OCI-LY7 (cell line): ENCODE results near the gene OR10D3. TPM values are rescaled to one million over a fixed set of nuclear protein-coding genes. Genes with fewer than 3 reads are reported as not detected.
"Not testable (repeated sequence)": the region's sequence is repeated elsewhere in the genome, so short reads cannot be mapped to it uniquely, and the experiment has no call there.

Experiments
- BruUV-seq: library from RNA; stranded (reverse); fragments of 400-500 nt; replicated peaks from 2 replicates; lab custom pipeline; 2021; lab: Mats Ljungman, UMichigan
- CTCF ChIA-PET: fragments of 300-600 bp; sonication (Branson Sonifier 250); formaldehyde crosslinking; loops from one replicate; lab custom pipeline; 2022; ENCODE audit warnings: antibody characterized with exemption; ENCODE audit not compliant: unreplicated experiment; lab: Charles Lee
- POLR2A ChIA-PET: fragments of 300-600 bp; sonication (Branson Sonifier 250); formaldehyde crosslinking; loops from one replicate; lab custom pipeline; 2022; ENCODE audit warnings: antibody characterized with exemption; lab: Charles Lee
- DNase-seq: peaks from one replicate; pipeline ENCODE4 v3.0.0-alpha.2; 2015; ENCODE audit warnings: low spot score
- H2AFZ ChIP-seq: fragments of 200-600 bp; sonication (generic), shearing (Covaris generic); 2 replicates; pipeline ENCODE4 v1.6.1; 2014; ENCODE audit warnings: mild to moderate bottlenecking, antibody characterized with exemption, low read length, moderate library complexity
- H3K27ac ChIP-seq: fragments of 200-600 bp; sonication (generic); 2 replicates; pipeline ENCODE4 v1.5.1; 2014; ENCODE audit warnings: mixed run types, low read depth, mild to moderate bottlenecking, moderate library complexity, low read length, inconsistent platforms; ENCODE audit not compliant: poor library complexity, severe bottlenecking
- H3K36me3 ChIP-seq: fragments of 200-600 bp; sonication (generic); 2 replicates; pipeline ENCODE4 v1.6.1; 2014; ENCODE audit warnings: mild to moderate bottlenecking, antibody characterized with exemption, low read length, moderate library complexity, mixed read lengths; ENCODE audit not compliant: insufficient read depth
- H3K4me1 ChIP-seq: fragments of 200-600 bp; sonication (generic); 2 replicates; pipeline ENCODE4 v1.5.1; 2014; ENCODE audit warnings: mild to moderate bottlenecking, low read length; ENCODE audit not compliant: insufficient read depth, poor library complexity, severe bottlenecking
- H3K4me2 ChIP-seq: fragments of 200-600 bp; sonication (generic); 2 replicates; pipeline ENCODE4 v1.6.1; 2014; ENCODE audit warnings: mild to moderate bottlenecking, low read length
- H3K4me3 ChIP-seq: fragments of 200-600 bp; sonication (generic); 2 replicates; pipeline ENCODE4 v1.5.1; 2014; ENCODE audit warnings: mild to moderate bottlenecking, low read depth, low read length; ENCODE audit not compliant: poor library complexity, severe bottlenecking
- H3K79me2 ChIP-seq: fragments of 200-600 bp; sonication (generic); 2 replicates; pipeline ENCODE4 v1.6.1; 2016; ENCODE audit warnings: low read depth, mild to moderate bottlenecking, low read length, moderate library complexity, mixed read lengths; ENCODE audit not compliant: insufficient read depth
- H3K9me2 ChIP-seq: fragments of 200-600 bp; sonication (generic); 2 replicates; pipeline ENCODE4 v1.6.1; 2016; ENCODE audit warnings: mild to moderate bottlenecking, low read length, mixed read lengths; ENCODE audit not compliant: insufficient read depth
- H3K9me3 ChIP-seq: fragments of 200-600 bp; sonication (generic); 2 replicates; pipeline ENCODE4 v1.6.1; 2014; ENCODE audit warnings: mild to moderate bottlenecking, mixed run types, low read length, mixed read lengths
- H4K20me1 ChIP-seq: fragments of 200-600 bp; sonication (generic); 2 replicates; pipeline ENCODE4 v1.6.1; 2014; ENCODE audit warnings: mild to moderate bottlenecking, antibody characterized with exemption, low read length, moderate library complexity, mixed read lengths; ENCODE audit not compliant: insufficient read depth
- CTCF ChIP-seq: fragments of 200-600 bp; sonication (generic); conservative IDR thresholded peaks from 2 replicates; pipeline ENCODE4 v1.5.1; 2014; ENCODE audit warnings: mild to moderate bottlenecking, antibody characterized with exemption, low read length, moderate library complexity, mixed read lengths
- EZH2phosphoT487 ChIP-seq: fragments of 200-600 bp; sonication (generic); IDR thresholded peaks from 2 replicates; pipeline ENCODE4 v1.6.1; 2018; ENCODE audit warnings: low read depth, borderline replicate concordance, mild to moderate bottlenecking, mixed run types, antibody characterized with exemption, low read length, moderate library complexity, mixed read lengths
- intact Hi-C: fragments of 100-400 bp; cut with micrococcal nuclease; formaldehyde crosslinking; loops from one replicate; pipeline ENCODE4 v1.10.0; 2022; ENCODE audit not compliant: unreplicated experiment
- total RNA-seq, 2 experiments: library from RNA; depleted of rRNA in 1 of 2; stranded (reverse); fragments of >200 nt in 1 of 2; shearing (Covaris generic) in 1 of 2; gene quantifications; 2 replicates each; pipeline ENCODE4 v1.2.3, GENCODE V29; 2014 to 2022

OR10D3 gene
- total RNA-seq, 2 experiments from 2014 or later: not detected

- H3K4me1 ChIP-seq: no peaks in the 10 kb centered on the region
- no peaks in the 10 kb centered on the region for H3K36me3 ChIP-seq
- ChIA-PET CTCF (no interaction called here), POLR2A (no interaction called here)
- BruUV-seq: no TSS peak
- H3K4me2 ChIP-seq: no peak overlapping the region
- DNase-seq: no peak
- TF ChIP-seq CTCF: no peak
- no peak for TF ChIP-seq EZH2phosphoT487
- no peaks in the 10 kb centered on the region for H4K20me1 ChIP-seq
- H3K4me3 ChIP-seq: no peak overlapping the region
- no peaks in the 10 kb centered on the region for H3K79me2 ChIP-seq
- H3K9me3 ChIP-seq: no peaks in the 10 kb centered on the region
- no peak overlapping the region for H2AFZ ChIP-seq
- no peaks in the 10 kb centered on the region for H3K9me2 ChIP-seq
- H3K27ac ChIP-seq: no peak overlapping the region
- intact Hi-C loops: no loop called here
Observed at GRCh38 chr11:124222407-124222806, 39.3 kb downstream of the OR10D3 start.

GRCh38 chr11:124224618-124225423, 41.7 kb downstream of the OR10D3 start:
- H3K4me3 ChIP-seq, H3K4me1 ChIP-seq, H3K9me3 ChIP-seq, DNase-seq, intact Hi-C loops, H2AFZ ChIP-seq, H4K20me1 ChIP-seq, BruUV-seq, H3K79me2 ChIP-seq, H3K27ac ChIP-seq, CTCF ChIA-PET, POLR2A ChIA-PET, H3K4me2 ChIP-seq, H3K9me2 ChIP-seq, H3K36me3 ChIP-seq: not testable (repeated sequence)

GRCh38 chr11:124225471-124225870, 42.3 kb downstream of the OR10D3 start:
- Histone ChIP-seq H3K79me2 (no peaks in the 10 kb centered on the region), H3K9me2 (no peaks in the 10 kb centered on the region), H3K4me3 (no peak overlapping the region), H3K9me3 (no peaks in the 10 kb centered on the region), H3K27ac (no peak overlapping the region), H3K4me1 (no peaks in the 10 kb centered on the region), H4K20me1 (no peaks in the 10 kb centered on the region), H3K36me3 (no peaks in the 10 kb centered on the region), H2AFZ (no peak overlapping the region), H3K4me2 (no peak overlapping the region)
- CTCF ChIA-PET: no interaction called here
- no peak for DNase-seq
- TF ChIP-seq CTCF: no peak
- no peak for TF ChIP-seq EZH2phosphoT487
- BruUV-seq: no TSS peak
- intact Hi-C loops: no loop called here
- POLR2A ChIA-PET: no interaction called here
